Right atrium auricular region (tissue), 2 donors: ENCODE data around the gene UQCRC1. TPM values are rescaled to one million over a fixed set of nuclear protein-coding genes. Genes with fewer than 3 reads are reported as not detected.

Source experiments
- DNase-seq: peaks from one replicate; pipeline ENCODE4 v3.0.0-alpha.2; 2019; ENCODE audit warnings: low spot score
- H3K27ac ChIP-seq, 2 donors: fragments of 200-600 bp; sonication (generic); 1 replicate in 1 of 2; 2 replicates in 1 of 2; pipeline ENCODE4 v1.5.1; 2016 to 2019
- H3K27me3 ChIP-seq, 2 donors: fragments of 200-600 bp; sonication (generic); one replicate each; pipeline versions ENCODE4 v1.5.1 to v1.6.0; 2017 to 2019
- H3K36me3 ChIP-seq: fragments of 200-600 bp; sonication (generic); one replicate; pipeline ENCODE4 v1.5.1; 2016
- H3K4me1 ChIP-seq, 2 donors: fragments of 200-600 bp; sonication (generic); one replicate each; pipeline versions ENCODE4 v1.5.1 to v1.6.0; 2017 to 2019
- H3K4me3 ChIP-seq, 2 donors: fragments of 200-600 bp; sonication (generic); 1 replicate in 1 of 2; 2 replicates in 1 of 2; pipeline ENCODE4 v1.5.1; 2017 to 2019; ENCODE audit warnings: mild to moderate bottlenecking in 1 of 2, moderate library complexity in 1 of 2
- H3K9me3 ChIP-seq, 2 donors: fragments of 200-600 bp; sonication (generic); one replicate each; pipeline ENCODE4 v1.5.1; 2019
- total RNA-seq, 2 donors: library from RNA; depleted of rRNA; stranded (reverse); fragments of >200 nt; gene quantifications; one replicate each; pipeline ENCODE4 v1.1.0, GENCODE V29; 2016
- TF ChIP-seq, protein P1 (sequence below), 2 donors: fragments of 200-600 bp; sonication (generic); IDR thresholded peaks; one replicate each; pipeline ENCODE4 v1.5.1; 2019; ENCODE audit warnings: antibody characterized with exemption in 2 of 2

UQCRC1 gene
- total RNA-seq, 2 donors from 2014 or later, result 847 to 948 TPM

DNA sequence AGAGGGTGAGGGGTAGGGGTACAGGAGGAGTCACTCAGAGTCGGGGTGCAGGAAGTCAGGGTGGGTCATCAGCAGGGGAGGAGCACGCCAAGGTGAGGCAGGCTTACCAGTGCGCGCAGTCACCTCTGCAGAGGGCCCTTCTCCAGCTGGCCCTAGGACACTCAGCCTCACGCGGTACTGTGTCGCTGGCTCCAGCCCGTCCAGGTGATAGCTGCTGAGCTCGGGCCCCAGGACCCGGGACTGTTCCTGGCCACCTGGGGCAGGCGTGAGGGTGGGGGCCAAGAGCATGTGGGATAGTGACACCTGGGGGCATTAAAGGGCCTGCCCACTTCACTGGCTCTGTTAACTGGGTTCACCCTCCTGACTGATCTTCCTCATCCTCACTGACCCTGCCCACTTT is 21.8 kb downstream of the UQCRC1 start:
- no peaks in the 10 kb centered on the region for H3K27me3 ChIP-seq
- no peaks in the 10 kb centered on the region for H3K4me1 ChIP-seq
- no peaks in the 10 kb centered on the region for H3K36me3 ChIP-seq
- no peak for DNase-seq
- no peak overlapping the region for H3K27ac ChIP-seq
- H3K4me3 ChIP-seq, result no peak overlapping the region
- H3K9me3 ChIP-seq, result no peaks in the 10 kb centered on the region
- TF ChIP-seq, protein P1, sequence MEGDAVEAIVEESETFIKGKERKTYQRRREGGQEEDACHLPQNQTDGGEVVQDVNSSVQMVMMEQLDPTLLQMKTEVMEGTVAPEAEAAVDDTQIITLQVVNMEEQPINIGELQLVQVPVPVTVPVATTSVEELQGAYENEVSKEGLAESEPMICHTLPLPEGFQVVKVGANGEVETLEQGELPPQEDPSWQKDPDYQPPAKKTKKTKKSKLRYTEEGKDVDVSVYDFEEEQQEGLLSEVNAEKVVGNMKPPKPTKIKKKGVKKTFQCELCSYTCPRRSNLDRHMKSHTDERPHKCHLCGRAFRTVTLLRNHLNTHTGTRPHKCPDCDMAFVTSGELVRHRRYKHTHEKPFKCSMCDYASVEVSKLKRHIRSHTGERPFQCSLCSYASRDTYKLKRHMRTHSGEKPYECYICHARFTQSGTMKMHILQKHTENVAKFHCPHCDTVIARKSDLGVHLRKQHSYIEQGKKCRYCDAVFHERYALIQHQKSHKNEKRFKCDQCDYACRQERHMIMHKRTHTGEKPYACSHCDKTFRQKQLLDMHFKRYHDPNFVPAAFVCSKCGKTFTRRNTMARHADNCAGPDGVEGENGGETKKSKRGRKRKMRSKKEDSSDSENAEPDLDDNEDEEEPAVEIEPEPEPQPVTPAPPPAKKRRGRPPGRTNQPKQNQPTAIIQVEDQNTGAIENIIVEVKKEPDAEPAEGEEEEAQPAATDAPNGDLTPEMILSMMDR (IDR thresholded peaks at IDR 0.05), result no peak

DNA sequence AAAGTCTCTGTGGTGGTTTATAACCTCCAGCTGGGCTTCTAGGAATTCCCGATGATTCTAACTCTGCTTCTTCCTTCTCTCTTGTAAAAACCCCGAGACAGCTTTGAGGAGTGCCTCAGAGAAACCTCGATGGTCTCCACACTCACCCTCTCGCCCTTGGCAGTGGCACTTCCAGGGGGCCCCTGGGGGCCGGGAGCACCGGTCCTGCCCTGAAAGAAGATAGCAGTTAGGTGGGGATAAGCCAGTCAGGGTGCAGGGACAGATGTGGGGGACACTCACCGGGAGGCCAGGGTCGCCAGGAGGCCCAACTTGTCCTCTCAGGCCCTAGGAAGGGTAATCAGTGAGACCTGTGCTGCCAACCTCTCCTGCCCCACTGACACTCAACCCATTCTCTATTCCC is 24.0 kb downstream of the UQCRC1 start:
- no peaks in the 10 kb centered on the region for H3K4me1 ChIP-seq
- H3K36me3 ChIP-seq, result no peaks in the 10 kb centered on the region
- no peaks in the 10 kb centered on the region for H3K27me3 ChIP-seq
- DNase-seq, result no peak
- H3K9me3 ChIP-seq, result no peaks in the 10 kb centered on the region
- H3K4me3 ChIP-seq, result no peak overlapping the region
- H3K27ac ChIP-seq, result no peak overlapping the region
- TF ChIP-seq, protein P1 (IDR thresholded peaks at IDR 0.05), result no peak

DNA sequence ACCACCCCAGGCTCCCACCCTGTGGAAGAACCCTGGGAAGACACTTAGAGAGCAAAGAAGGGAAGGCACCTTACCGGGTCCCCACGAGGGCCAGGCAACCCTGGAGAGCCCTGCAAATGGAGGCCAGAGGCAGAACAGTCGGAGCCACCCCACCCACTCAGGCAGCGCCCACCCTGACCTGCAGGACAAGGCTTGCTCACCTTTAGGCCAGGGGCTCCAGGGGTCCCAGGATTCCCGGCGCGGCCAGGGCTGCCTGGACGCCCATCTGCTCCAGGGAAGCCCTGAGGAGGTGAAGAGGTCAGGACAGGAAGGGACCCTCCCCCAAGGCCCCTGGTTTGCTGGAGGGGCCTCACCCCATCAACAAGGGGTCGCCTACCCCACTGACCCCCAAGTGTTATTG is 24.6 kb downstream of the UQCRC1 start:
- no peak overlapping the region for H3K4me3 ChIP-seq
- H3K27me3 ChIP-seq, result no peaks in the 10 kb centered on the region
- no peak overlapping the region for H3K27ac ChIP-seq
- H3K4me1 ChIP-seq, result no peaks in the 10 kb centered on the region
- no peaks in the 10 kb centered on the region for H3K36me3 ChIP-seq
- TF ChIP-seq, protein P1 (IDR thresholded peaks at IDR 0.05), result no peak
- no peaks in the 10 kb centered on the region for H3K9me3 ChIP-seq
- no peak for DNase-seq

DNA sequence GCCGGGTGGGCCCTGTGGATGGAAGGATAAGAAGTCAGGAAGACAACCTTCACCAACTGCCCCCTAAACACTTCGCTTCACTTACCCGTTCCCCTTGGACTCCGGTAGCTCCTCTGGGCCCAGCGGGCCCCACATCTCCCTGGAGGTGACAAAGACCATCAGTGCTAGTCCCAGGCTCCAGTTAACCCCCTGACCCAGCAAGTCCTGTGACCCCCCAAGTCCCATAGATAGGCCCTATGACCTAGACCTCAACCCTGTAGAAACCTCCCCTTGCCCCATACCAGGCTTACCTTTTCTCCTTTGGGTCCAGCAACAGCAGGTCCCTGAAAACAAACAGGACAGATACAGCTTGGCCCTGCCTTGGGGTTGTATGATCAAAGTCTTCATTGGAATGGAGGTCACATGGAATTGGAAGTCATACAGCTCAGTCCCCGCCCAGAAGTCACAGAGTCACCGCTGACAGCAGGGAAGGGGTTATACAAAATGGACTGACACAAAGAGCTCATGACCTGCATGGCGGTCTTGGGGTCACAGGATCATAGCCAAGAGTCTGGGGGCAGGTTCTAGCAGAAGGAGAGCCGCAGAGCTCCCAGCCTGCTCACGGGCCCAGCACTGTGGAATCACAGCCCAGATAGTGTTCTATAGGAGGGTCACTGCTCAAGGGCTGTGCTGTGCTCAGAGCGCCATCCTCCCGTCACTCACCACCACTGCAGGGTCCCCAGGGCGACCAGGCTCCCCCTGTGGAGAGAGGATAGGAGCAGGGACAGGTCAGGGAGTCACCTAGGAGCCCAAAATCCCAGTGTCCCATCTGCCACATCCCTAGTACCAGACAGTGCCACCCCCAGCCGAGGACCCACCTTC is 27.6 kb downstream of the UQCRC1 start:
- H3K27me3 ChIP-seq, result no peaks in the 10 kb centered on the region
- H3K4me1 ChIP-seq, result no peaks in the 10 kb centered on the region
- no peak for DNase-seq
- no peaks in the 10 kb centered on the region for H3K36me3 ChIP-seq
- H3K27ac ChIP-seq, result no peak overlapping the region
- H3K4me3 ChIP-seq, result no peak overlapping the region
- H3K9me3 ChIP-seq, result no peaks in the 10 kb centered on the region
- TF ChIP-seq, protein P1 (IDR thresholded peaks at IDR 0.05), result no peak

DNA sequence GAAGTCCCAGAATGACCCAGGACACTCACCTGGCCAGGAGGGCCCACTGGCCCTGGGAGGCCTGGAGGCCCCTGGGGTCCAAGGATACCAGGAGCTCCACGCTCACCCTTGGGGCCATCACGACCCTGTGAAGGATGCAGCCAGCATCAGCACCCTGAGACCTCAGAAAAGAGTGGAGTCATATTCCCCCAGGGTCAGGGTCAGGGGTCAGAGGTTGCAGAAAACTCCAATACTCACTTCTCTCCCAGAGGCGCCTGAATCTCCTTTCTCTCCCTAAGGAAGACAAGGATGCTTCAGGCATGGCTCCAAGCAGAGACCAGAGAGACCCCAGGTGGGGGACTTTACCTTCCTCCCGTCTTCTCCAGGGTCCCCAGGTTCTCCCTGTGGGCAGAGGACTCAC is 32.8 kb downstream of the UQCRC1 start:
- no peak for DNase-seq
- no peaks in the 10 kb centered on the region for H3K36me3 ChIP-seq
- TF ChIP-seq, protein P1 (IDR thresholded peaks at IDR 0.05), result no peak
- H3K27me3 ChIP-seq, result no peaks in the 10 kb centered on the region
- H3K4me3 ChIP-seq, result no peak overlapping the region
- no peak overlapping the region for H3K27ac ChIP-seq
- H3K4me1 ChIP-seq, result no peaks in the 10 kb centered on the region
- no peaks in the 10 kb centered on the region for H3K9me3 ChIP-seq

DNA sequence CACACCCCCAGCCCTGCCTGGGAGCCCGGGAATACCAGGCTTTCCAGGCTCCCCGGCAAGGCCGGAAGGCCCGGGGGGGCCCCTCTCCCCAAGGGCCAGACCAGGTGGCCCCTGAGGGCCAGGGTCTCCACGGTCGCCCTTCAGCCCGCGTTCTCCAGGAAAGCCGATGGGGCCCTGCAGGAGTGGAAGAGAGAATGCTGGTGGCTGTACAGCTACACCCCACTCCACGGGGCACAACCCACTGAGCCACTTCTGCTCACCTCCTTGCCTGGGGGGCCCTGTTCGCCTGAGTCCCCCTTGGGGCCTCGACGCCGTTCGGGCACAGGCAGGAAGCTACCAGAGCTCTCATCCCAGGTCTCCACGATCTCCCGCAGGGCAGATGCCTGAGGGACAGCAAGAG is 34.1 kb downstream of the UQCRC1 start:
- TF ChIP-seq, protein P1 (IDR thresholded peaks at IDR 0.05), result no peak
- Histone ChIP-seq H3K9me3 (no peaks in the 10 kb centered on the region), H3K36me3 (no peaks in the 10 kb centered on the region), H3K27me3 (no peaks in the 10 kb centered on the region), H3K4me3 (no peak overlapping the region), H3K4me1 (no peaks in the 10 kb centered on the region), H3K27ac (no peak overlapping the region)
- DNase-seq, result no peak
